Transverse colon (tissue), 4 donors: ENCODE data around the gene DNAH7.

ENCODE experiments used
- EP300 ChIP-seq: sonication (generic); formaldehyde crosslinking; IDR thresholded peaks from one replicate; pipeline ENCODE4 v1.6.1; 2017; ENCODE audit warnings: antibody characterized with exemption, low read depth
- POLR2A ChIP-seq: fragments of 450-650 bp; IDR thresholded peaks from one replicate; pipeline ENCODE4 v1.6.1; 2016; ENCODE audit warnings: antibody characterized with exemption, mild to moderate bottlenecking, moderate library complexity
- POLR2AphosphoS5 ChIP-seq, 3 donors: sonication (generic); formaldehyde crosslinking; IDR thresholded peaks; one replicate each; pipeline ENCODE4 v1.6.1; 2016; ENCODE audit warnings: antibody characterized with exemption in 3 of 3
- TF ChIP-seq, protein P1 (sequence below), 5 experiments: fragments of 200-600 bp in 3 of 5; fragments of 450-650 bp in 2 of 5; sonication (generic) in 3 of 5; IDR thresholded peaks; 1 replicate in 2 of 5; 2 replicates in 3 of 5; pipeline ENCODE4 v1.5.1; 2016 to 2017; ENCODE audit warnings: antibody characterized with exemption in 5 of 5, inconsistent platforms in 3 of 5, mild to moderate bottlenecking in 2 of 5, moderate library complexity in 1 of 5

DNA sequence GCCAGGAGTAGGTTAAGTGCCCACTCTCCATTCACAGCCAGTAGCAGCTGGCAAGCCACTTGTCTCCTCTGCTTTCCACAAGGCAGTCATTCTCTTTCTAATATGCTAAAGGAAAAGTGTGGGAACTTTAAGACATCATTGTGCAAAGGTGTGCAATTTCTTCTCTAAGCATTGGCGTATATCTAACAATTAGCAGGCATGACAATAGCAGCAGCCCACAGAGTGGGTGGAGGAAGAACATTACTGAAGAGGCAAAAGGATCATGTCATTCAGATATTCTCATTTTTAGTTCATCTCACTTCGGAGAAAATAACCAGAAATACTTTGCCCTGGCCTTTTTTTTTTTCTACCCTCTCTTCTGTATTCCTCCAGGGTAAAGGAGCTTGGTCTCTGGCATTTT, 177.6 kb downstream of the DNAH7 start:
- TF ChIP-seq, protein P1, sequence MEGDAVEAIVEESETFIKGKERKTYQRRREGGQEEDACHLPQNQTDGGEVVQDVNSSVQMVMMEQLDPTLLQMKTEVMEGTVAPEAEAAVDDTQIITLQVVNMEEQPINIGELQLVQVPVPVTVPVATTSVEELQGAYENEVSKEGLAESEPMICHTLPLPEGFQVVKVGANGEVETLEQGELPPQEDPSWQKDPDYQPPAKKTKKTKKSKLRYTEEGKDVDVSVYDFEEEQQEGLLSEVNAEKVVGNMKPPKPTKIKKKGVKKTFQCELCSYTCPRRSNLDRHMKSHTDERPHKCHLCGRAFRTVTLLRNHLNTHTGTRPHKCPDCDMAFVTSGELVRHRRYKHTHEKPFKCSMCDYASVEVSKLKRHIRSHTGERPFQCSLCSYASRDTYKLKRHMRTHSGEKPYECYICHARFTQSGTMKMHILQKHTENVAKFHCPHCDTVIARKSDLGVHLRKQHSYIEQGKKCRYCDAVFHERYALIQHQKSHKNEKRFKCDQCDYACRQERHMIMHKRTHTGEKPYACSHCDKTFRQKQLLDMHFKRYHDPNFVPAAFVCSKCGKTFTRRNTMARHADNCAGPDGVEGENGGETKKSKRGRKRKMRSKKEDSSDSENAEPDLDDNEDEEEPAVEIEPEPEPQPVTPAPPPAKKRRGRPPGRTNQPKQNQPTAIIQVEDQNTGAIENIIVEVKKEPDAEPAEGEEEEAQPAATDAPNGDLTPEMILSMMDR (IDR thresholded peaks at IDR 0.05), result no peak
- TF ChIP-seq POLR2A (no peak), POLR2AphosphoS5 (IDR thresholded peaks at IDR 0.05) (no peak), EP300 (no peak)
